Upper lobe of left lung (tissue), 6 donors: ENCODE measurements around the gene TOR1B. TPM values are rescaled to one million over a fixed set of nuclear protein-coding genes. Genes with fewer than 3 reads are reported as not detected.

Experiments used
- ATAC-seq, 2 donors: fragments of 200-7000 bp; cut with Tn5 transposase; one replicate each; pipeline ENCODE4 v1.9.1; 2022; ENCODE audit warnings: mild to moderate bottlenecking in 2 of 2, moderate library complexity in 2 of 2; ENCODE audit not compliant: low FRiP score in 2 of 2
- DNase-seq, 2 donors: peaks; one replicate each; pipeline ENCODE4 v3.0.0-alpha.2; 2019 to 2020
- H3K27ac ChIP-seq, 4 donors: fragments of 200-600 bp; sonication (generic); one replicate each; pipeline ENCODE4 v1.5.1; 2016 to 2019
- H3K27me3 ChIP-seq, 4 donors: fragments of 200-600 bp; sonication (generic); one replicate each; pipeline ENCODE4 v1.5.1; 2017 to 2019
- H3K36me3 ChIP-seq, 4 donors: fragments of 200-600 bp; sonication (generic); one replicate each; pipeline ENCODE4 v1.5.1; 2016 to 2019
- H3K4me1 ChIP-seq, 4 donors: fragments of 200-600 bp; sonication (generic); one replicate each; pipeline ENCODE4 v1.5.1; 2018 to 2019
- H3K4me3 ChIP-seq, 4 donors: fragments of 200-600 bp; sonication (generic); one replicate each; pipeline ENCODE4 v1.5.1; 2017 to 2019; ENCODE audit warnings: mild to moderate bottlenecking in 2 of 4, moderate library complexity in 1 of 4
- H3K9me3 ChIP-seq, 4 donors: fragments of 200-600 bp; sonication (generic); one replicate each; pipeline ENCODE4 v1.5.1; 2018 to 2019
- CTCF ChIP-seq, 6 experiments: fragments of 450-650 bp in 4 of 6; fragments of 200-600 bp in 2 of 6; sonication (generic) in 2 of 6; IDR thresholded peaks; one replicate each; pipeline ENCODE4 v1.5.1; 2016 to 2019; ENCODE audit warnings: antibody characterized with exemption in 6 of 6
- EP300 ChIP-seq, 4 donors: sonication (generic); formaldehyde crosslinking; IDR thresholded peaks; one replicate each; pipeline ENCODE4 v1.5.1; 2017; ENCODE audit warnings: antibody characterized with exemption in 4 of 4, control low read depth in 2 of 4
- POLR2A ChIP-seq, 4 donors: fragments of 450-650 bp; IDR thresholded peaks; one replicate each; pipeline ENCODE4 v1.5.1; 2016 to 2017; ENCODE audit warnings: antibody characterized with exemption in 4 of 4, mild to moderate bottlenecking in 2 of 4
- POLR2AphosphoS5 ChIP-seq, 2 donors: sonication (generic); formaldehyde crosslinking; IDR thresholded peaks; one replicate each; pipeline ENCODE4 v1.5.1; 2017; ENCODE audit warnings: antibody characterized with exemption in 2 of 2
- WGBS, 2 donors: methylation state at CpG; one replicate each; pipeline ENCODE4 v1.1.5; 2017 to 2018; 5-methylcytosine and 5-hydroxymethylcytosine counted together
- total RNA-seq, 6 donors: library from RNA; depleted of rRNA in 4 of 6; stranded (reverse); fragments of >200 nt in 4 of 6; gene quantifications; one replicate each; pipeline versions ENCODE4 v1.1.0 to v1.2.1, GENCODE V29; 2016 to 2021
- donor health status: DM: no; HTN: no; CAD: no; lungs with moderate emphysema.
- donor health status: DM: no; HTN: yes; CAD: no; lungs with severe emphysema.

The TOR1B gene
- total RNA-seq, 6 donors from 2014 or later, result 13.0 to 37.4 (median 25.0) TPM

DNA sequence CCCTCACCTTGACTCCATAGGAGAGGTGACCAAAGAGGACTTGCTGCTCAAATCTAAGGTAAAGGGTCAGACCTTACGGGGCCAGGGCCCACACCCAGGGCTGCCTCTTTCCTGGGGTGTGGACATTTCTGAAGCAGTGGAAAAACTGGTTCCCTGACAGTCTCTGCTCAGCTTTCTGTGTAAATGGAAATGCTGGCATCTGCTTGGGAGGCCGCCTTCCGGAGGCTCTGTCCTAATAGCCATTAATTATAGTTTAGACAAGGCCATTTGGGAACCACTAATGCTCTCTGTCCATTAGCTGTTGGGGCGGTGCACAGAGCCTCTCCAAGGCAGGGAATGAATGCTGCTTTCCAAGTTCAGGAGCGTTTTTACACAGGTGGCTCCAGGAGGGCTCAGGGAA is 49.6 kb downstream of the TOR1B start:
- Histone ChIP-seq H3K27me3 (no peaks in the 10 kb centered on the region), H3K9me3 (no peaks in the 10 kb centered on the region), H3K27ac (peak overlapping the region in 1 of 4 donors; percentile 11), H3K4me3 (no peak overlapping the region), H3K36me3 (peaks cover 14 to 73% (median 40%) of the 10 kb centered on the region in 4 donors), H3K4me1 (no peaks in the 10 kb centered on the region)
- no peak for ATAC-seq
- 56 to 74% methylated on average over 3 to 5 of the region's 5 CpGs for WGBS, 2 donors
- no peak for DNase-seq
- TF ChIP-seq POLR2AphosphoS5 (IDR thresholded peaks at IDR 0.05) (no peak), POLR2A (IDR thresholded peaks at IDR 0.05) (no peak), EP300 (IDR thresholded peaks at IDR 0.05) (no peak), CTCF (IDR thresholded peaks at IDR 0.05) (no peak)

GRCh38 chr9:129853614-129854013 is 50.6 kb downstream of the TOR1B start:
- H3K27me3 ChIP-seq, result no peaks in the 10 kb centered on the region
- H3K27ac ChIP-seq, result no peak overlapping the region
- no peak for TF ChIP-seq CTCF (IDR thresholded peaks at IDR 0.05)
- no peak for TF ChIP-seq POLR2AphosphoS5 (IDR thresholded peaks at IDR 0.05)
- no peak for TF ChIP-seq EP300 (IDR thresholded peaks at IDR 0.05)
- TF ChIP-seq POLR2A (IDR thresholded peaks at IDR 0.05), result no peak
- ATAC-seq, result no peak
- H3K4me3 ChIP-seq, result no peak overlapping the region
- H3K9me3 ChIP-seq, result no peaks in the 10 kb centered on the region
- no peak for DNase-seq
- H3K4me1 ChIP-seq, result no peaks in the 10 kb centered on the region
- peaks cover 14 to 84% (median 47%) of the 10 kb centered on the region in 4 donors for H3K36me3 ChIP-seq
- WGBS, 2 donors, result 61 to 63% methylated on average over 3 of the region's 3 CpGs

GRCh38 chr9:129854588-129855110 is 51.7 kb downstream of the TOR1B start:
- DNase-seq (no peak), ATAC-seq (no peak)
- H3K27ac ChIP-seq, result no peak overlapping the region
- H3K36me3 ChIP-seq, result peaks cover 14 to 87% (median 50%) of the 10 kb centered on the region in 4 donors
- H3K4me3 ChIP-seq, result no peak overlapping the region
- 89 to 95% methylated on average over 4 of the region's 4 CpGs for WGBS, 2 donors
- H3K9me3 ChIP-seq, result no peaks in the 10 kb centered on the region
- H3K4me1 ChIP-seq, result no peaks in the 10 kb centered on the region
- no peaks in the 10 kb centered on the region for H3K27me3 ChIP-seq
- no peak for TF ChIP-seq CTCF (IDR thresholded peaks at IDR 0.05)
- TF ChIP-seq EP300 (IDR thresholded peaks at IDR 0.05), result no peak
- no peak for TF ChIP-seq POLR2A (IDR thresholded peaks at IDR 0.05)
- TF ChIP-seq POLR2AphosphoS5 (IDR thresholded peaks at IDR 0.05), result no peak

DNA sequence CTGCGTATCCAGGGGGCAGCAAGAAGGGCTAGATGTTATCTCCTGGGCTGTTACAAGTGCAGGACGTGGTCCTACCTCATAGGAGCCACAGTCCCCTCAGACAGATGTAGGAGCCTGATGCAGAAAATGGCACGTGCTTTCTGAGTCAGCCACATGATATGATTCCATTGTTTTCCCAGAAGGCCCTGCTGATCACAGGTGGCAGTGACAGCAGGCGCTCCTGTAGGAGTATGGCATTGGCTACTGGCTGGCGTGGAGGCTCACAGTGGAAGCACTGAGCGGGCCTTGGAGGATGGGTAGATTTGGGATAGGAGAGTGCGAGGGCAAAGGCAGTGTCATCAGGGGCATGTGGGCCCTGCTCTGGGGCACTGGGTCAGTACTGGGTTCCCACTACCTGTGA is 54.2 kb downstream of the TOR1B start:
- Histone ChIP-seq H3K4me1 (no peaks in the 10 kb centered on the region), H3K36me3 (peaks cover 18 to 81% (median 51%) of the 10 kb centered on the region in 4 donors), H3K27me3 (no peaks in the 10 kb centered on the region), H3K4me3 (no peak overlapping the region), H3K9me3 (no peaks in the 10 kb centered on the region), H3K27ac (no peak overlapping the region)
- no peak for ATAC-seq
- DNase-seq, result no peak
- WGBS, 2 donors, result 87 to 95% methylated on average over 7 of the region's 7 CpGs
- no peak for TF ChIP-seq POLR2A (IDR thresholded peaks at IDR 0.05)
- TF ChIP-seq POLR2AphosphoS5 (IDR thresholded peaks at IDR 0.05), result no peak
- TF ChIP-seq EP300 (IDR thresholded peaks at IDR 0.05), result no peak
- TF ChIP-seq CTCF (IDR thresholded peaks at IDR 0.05), result no peak
